HFF-Myc (cell line): ENCODE measurements around the gene MAN1C1.

Source experiments
- DNase-seq: peaks from one replicate; pipeline ENCODE4 v3.0.0-alpha.2; 2011; ENCODE audit warnings: low read depth; ENCODE audit errors: extremely low read depth
- H3K4me3 ChIP-seq: replicated peaks from 2 replicates; pipeline ENCODE4 v1.5.1; 2011; ENCODE audit warnings: low read depth, mild to moderate bottlenecking, control low read depth, low read length
- TF ChIP-seq, protein P1 (sequence below): IDR thresholded peaks from 2 replicates; pipeline ENCODE4 v1.5.1; 2012; ENCODE audit warnings: mild to moderate bottlenecking, low read depth, low read length, control low read depth; ENCODE audit errors: missing control alignments

Gene MAN1C1

DNA sequence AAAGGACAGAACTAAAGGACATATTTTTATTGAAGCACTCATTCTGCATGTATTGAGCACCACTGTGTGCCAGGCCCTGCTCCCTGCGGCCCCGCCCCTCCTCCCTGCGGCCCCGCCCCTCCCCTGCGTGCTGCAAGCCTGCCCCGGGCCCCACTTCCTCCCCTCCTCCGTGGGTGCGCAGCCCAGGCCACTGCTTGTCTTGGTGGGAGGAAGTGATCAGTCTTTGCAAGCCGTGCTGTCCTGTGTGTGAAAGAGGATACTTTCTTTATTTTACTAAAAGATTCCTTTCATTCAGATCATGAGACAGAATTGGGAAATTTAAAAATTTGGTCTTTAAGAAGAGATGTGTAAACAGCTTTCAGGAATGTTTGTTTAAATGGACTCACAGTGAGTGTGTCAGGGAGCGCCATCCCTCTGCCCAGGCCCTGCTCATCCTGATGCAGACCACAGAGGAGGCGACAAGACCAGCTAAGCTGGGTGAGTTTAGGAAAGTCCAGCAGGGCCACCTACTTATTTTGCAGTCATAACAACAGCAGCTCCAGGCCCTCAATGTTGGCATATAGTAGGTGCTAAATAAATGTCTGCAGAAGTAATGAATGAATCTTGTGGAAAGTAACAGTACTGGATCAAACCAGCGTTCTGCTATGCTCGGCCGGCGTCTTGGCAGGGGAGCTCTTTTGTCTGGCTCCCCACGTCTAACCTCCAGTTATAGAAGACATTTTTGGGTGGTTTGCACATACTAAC is 95.1 kb downstream of the MAN1C1 start:
- no peak for DNase-seq
- TF ChIP-seq, protein P1, sequence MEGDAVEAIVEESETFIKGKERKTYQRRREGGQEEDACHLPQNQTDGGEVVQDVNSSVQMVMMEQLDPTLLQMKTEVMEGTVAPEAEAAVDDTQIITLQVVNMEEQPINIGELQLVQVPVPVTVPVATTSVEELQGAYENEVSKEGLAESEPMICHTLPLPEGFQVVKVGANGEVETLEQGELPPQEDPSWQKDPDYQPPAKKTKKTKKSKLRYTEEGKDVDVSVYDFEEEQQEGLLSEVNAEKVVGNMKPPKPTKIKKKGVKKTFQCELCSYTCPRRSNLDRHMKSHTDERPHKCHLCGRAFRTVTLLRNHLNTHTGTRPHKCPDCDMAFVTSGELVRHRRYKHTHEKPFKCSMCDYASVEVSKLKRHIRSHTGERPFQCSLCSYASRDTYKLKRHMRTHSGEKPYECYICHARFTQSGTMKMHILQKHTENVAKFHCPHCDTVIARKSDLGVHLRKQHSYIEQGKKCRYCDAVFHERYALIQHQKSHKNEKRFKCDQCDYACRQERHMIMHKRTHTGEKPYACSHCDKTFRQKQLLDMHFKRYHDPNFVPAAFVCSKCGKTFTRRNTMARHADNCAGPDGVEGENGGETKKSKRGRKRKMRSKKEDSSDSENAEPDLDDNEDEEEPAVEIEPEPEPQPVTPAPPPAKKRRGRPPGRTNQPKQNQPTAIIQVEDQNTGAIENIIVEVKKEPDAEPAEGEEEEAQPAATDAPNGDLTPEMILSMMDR = no peak
- no peak overlapping the region for H3K4me3 ChIP-seq

DNA sequence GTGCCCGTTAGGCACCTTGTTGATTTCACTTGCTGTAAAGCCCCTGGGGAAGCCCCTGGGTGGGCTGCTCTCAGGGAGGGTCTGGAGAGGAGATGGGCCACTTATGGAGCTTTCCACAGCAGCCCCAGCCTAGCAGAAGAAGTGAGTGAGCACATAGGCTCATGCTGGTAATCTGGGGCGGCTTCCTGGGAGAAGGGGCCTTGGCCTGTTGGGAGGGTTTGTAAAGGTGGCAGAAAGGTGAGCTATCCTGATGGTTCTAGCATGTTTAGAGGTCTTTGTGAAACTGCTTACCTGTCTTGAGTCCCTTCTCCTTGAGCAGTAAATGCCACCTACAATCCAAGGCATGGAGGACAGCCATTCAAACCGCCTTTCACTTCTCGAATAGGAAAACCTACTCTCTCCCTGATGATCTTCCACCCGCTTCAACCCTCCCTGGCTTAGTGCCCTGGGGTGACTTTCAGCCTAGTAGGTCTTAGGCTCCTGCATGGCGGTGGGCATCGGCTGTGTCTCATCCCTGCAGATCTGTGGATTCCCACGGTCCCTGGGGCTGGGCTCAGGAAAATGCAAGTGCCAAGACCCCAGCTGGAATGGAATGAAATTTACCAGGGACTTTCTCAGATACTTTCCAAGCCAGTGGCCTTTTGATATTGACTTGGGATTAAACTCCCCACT is 95.8 kb downstream of the MAN1C1 start:
- no peak overlapping the region for H3K4me3 ChIP-seq
- DNase-seq = no peak
- TF ChIP-seq, protein P1 = no peak

DNA sequence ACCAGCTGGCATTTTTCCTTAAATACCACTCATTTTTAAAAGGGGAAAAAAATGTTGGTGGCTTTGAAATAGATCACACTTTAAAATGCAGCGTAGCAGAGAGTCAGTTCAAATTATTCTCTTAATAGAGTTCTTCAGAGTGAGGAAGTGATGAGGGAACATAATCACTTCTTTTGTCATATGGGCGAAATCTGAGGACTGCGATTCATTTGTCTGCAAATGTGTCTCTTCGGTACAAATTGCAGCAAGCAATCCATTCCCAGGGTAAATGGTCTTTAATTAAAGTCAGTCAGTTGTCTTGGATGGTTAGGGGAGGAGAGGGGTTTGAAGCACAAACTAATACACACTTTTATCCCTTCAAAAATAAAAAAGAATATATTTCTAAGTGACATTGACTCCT is 97.4 kb downstream of the MAN1C1 start:
- TF ChIP-seq, protein P1 = no peak

DNA sequence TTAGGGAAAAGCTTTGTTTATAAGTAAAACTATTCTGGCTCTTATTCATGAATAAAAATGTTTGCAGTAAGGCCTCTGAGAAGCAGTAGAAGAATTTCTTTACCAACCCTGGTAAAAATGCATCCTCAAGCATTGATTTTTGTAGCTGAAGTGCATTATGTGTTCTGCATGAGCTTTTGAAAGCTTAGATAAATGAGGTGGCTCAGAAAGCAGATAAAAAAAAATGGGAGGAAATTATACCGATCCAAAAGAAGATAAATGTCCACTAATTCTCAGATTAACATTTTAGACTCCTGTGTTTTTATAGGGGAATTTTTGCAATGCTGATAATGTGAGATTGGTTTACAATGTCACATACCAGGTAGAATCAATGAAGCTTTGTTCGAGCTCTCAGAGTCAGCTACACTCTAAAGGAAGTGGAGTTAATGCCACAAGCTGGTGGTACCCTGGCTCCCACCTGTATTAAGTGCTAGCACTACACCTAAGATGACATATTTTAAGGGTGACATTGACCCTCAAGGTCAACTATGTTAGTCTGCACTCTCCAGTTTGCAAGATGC is 97.9 kb downstream of the MAN1C1 start:
- DNase-seq = no peak
- H3K4me3 ChIP-seq = no peak overlapping the region
- TF ChIP-seq, protein P1 = no peak

More for the DNA sequence above, 97.4 kb downstream of the MAN1C1 start:
- no peak for DNase-seq
- no peak overlapping the region for H3K4me3 ChIP-seq

DNA sequence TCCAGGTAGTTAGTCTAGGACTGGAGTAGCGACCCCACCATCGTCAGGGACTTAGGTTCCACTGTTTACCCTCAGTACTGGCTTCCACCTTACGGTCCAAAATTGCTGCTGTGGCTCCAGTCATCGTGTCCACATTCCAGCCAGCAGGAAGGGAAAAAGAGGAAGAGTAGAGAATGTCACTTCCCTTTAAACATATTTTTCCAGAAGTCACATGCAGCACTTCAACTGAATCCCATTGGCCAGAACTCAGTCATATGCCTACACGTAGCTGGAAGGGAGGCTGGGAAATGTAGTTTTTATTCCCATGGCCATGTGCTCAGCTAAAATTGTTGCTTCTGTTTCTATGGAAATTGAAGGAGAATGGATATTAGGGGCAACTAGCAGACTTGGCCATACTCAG is 99.3 kb downstream of the MAN1C1 start:
- DNase-seq = no peak
- no peak overlapping the region for H3K4me3 ChIP-seq
- TF ChIP-seq, protein P1 = no peak

DNA sequence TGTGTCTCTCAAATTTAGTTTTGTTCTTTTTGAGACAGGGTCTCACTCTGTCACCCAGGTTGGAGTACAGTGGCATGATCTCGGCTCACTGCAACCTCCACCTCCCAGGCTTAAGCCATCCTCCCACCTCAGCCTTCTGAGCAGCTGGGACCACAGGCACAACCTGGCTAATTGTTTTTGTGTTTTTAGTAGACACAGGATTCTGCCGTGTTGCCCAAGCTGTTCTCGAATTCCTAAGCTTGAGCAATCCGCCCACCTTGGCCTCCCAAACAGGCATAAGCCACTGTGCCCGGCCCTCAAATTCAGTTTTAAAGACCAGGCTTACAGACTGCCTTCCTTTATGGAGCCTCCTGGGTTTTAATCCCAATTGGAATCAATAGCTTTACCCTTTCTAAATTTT is 99.7 kb downstream of the MAN1C1 start:
- DNase-seq = no peak
- H3K4me3 ChIP-seq = no peak overlapping the region
- TF ChIP-seq, protein P1 = no peak
